ENCODE measurements around the gene DSCAM. TPM values are rescaled to one million over a fixed set of nuclear protein-coding genes. Genes with fewer than 3 reads are reported as not detected.

DSCAM gene
- total RNA-seq, 1 donor from 2014 or later: 4.4 TPM

- DNase-seq: no peak
- H3K27ac Mint-ChIP-seq (ENCODE audit: unreplicated experiment): no peak overlapping the region
- H3K4me1 Mint-ChIP-seq (ENCODE audit: low read depth, unreplicated experiment): peaks cover 20% of the 10 kb centered on the region
- H3K36me3 Mint-ChIP-seq (ENCODE audit: unreplicated experiment): peaks cover 10% of the 10 kb centered on the region
- H3K27me3 Mint-ChIP-seq (ENCODE audit: unreplicated experiment): no peaks in the 10 kb centered on the region
- peaks cover 2% of the 10 kb centered on the region for H3K9me3 Mint-ChIP-seq (ENCODE audit: unreplicated experiment)
- TF ChIP-seq, protein P1, sequence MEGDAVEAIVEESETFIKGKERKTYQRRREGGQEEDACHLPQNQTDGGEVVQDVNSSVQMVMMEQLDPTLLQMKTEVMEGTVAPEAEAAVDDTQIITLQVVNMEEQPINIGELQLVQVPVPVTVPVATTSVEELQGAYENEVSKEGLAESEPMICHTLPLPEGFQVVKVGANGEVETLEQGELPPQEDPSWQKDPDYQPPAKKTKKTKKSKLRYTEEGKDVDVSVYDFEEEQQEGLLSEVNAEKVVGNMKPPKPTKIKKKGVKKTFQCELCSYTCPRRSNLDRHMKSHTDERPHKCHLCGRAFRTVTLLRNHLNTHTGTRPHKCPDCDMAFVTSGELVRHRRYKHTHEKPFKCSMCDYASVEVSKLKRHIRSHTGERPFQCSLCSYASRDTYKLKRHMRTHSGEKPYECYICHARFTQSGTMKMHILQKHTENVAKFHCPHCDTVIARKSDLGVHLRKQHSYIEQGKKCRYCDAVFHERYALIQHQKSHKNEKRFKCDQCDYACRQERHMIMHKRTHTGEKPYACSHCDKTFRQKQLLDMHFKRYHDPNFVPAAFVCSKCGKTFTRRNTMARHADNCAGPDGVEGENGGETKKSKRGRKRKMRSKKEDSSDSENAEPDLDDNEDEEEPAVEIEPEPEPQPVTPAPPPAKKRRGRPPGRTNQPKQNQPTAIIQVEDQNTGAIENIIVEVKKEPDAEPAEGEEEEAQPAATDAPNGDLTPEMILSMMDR (IDR thresholded peaks at IDR 0.05; ENCODE audit: partially characterized antibody, unreplicated experiment): no peak
- no peak overlapping the region for H3K4me3 Mint-ChIP-seq (ENCODE audit: unreplicated experiment)
Observed at GRCh38 chr21:40652436-40652835, 194.5 kb downstream of the DSCAM start.

- Mint-ChIP-seq H3K4me3 (ENCODE audit: unreplicated experiment) (no peak overlapping the region), H3K4me1 (ENCODE audit: low read depth, unreplicated experiment) (peaks cover 16% of the 10 kb centered on the region), H3K27ac (ENCODE audit: unreplicated experiment) (no peak overlapping the region), H3K9me3 (ENCODE audit: unreplicated experiment) (peaks cover 3% of the 10 kb centered on the region), H3K27me3 (ENCODE audit: unreplicated experiment) (peaks cover 2% of the 10 kb centered on the region), H3K36me3 (ENCODE audit: unreplicated experiment) (peaks cover 10% of the 10 kb centered on the region)
- DNase-seq: no peak
- TF ChIP-seq, protein P1 (IDR thresholded peaks at IDR 0.05; ENCODE audit: partially characterized antibody, unreplicated experiment): no peak
Observed at GRCh38 chr21:40647706-40648105, 199.3 kb downstream of the DSCAM start.

GRCh38 chr21:40646651-40647050 is 200.3 kb downstream of the DSCAM start:
- TF ChIP-seq, protein P1 (IDR thresholded peaks at IDR 0.05; ENCODE audit: partially characterized antibody, unreplicated experiment): no peak
- Mint-ChIP-seq H3K27me3 (ENCODE audit: unreplicated experiment) (peaks cover 4% of the 10 kb centered on the region), H3K27ac (ENCODE audit: unreplicated experiment) (no peak overlapping the region), H3K4me1 (ENCODE audit: low read depth, unreplicated experiment) (peaks cover 14% of the 10 kb centered on the region), H3K4me3 (ENCODE audit: unreplicated experiment) (peak overlapping the region; percentile 32), H3K9me3 (ENCODE audit: unreplicated experiment) (peaks cover 3% of the 10 kb centered on the region), H3K36me3 (ENCODE audit: unreplicated experiment) (peaks cover 10% of the 10 kb centered on the region)
- DNase-seq: peak; percentile 59

DNA sequence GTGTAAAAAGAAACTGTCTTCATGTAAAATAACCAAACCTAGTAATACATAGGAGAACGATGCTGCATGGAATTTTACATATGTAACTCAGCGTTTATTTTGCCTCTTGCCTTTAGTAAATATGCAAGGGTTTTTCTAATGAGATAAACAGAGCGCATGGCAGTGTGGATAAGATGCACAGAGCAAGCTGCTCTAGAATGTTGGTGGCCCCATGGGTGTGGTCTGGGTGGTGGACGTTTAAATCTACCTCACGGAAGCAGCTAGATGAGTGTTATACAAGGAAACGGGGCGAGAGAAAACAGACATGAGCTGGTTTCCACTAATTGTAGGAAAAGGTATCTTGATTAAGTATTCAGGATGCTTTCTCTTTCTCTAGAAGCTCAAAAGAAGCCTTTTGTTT is 205.9 kb downstream of the DSCAM start:
- Mint-ChIP-seq H3K36me3 (ENCODE audit: unreplicated experiment) (no peaks in the 10 kb centered on the region), H3K27me3 (ENCODE audit: unreplicated experiment) (peaks cover 10% of the 10 kb centered on the region), H3K27ac (ENCODE audit: unreplicated experiment) (peak overlapping the region; percentile 97), H3K9me3 (ENCODE audit: unreplicated experiment) (peaks cover 14% of the 10 kb centered on the region), H3K4me3 (ENCODE audit: unreplicated experiment) (peak overlapping the region; percentile 72), H3K4me1 (ENCODE audit: low read depth, unreplicated experiment) (peaks cover 41% of the 10 kb centered on the region)
- no peak for DNase-seq
- TF ChIP-seq, protein P1 (IDR thresholded peaks at IDR 0.05; ENCODE audit: partially characterized antibody, unreplicated experiment): no peak

DNA sequence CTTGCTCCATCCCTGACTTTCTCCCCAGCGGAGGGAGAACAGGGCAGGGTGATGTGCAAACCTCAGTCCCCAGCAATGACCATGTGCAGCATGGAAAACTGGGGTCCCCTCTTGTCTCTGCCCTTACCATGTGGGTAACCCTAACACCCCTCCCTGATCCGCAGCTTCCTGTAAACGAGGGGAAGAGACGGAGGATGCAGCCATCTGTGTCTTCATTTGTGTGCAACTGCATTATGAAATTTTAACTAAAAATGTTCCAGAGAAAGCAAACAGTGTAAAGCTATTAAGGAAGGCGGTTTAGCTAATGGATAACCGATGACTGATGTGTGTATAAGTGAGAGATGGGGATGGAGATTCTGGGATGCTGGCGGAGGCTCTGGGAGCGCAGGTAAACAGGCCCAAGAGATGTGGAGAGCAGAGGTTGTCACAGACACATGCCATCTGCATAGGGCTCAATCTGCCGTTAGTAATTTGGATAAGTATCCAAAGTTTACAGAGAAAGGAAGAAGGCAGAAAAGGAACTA is 206.6 kb downstream of the DSCAM start:
- no peaks in the 10 kb centered on the region for H3K36me3 Mint-ChIP-seq (ENCODE audit: unreplicated experiment)
- H3K4me3 Mint-ChIP-seq (ENCODE audit: unreplicated experiment): peak overlapping the region; percentile 72

More for the DNA sequence above, 206.6 kb downstream of the DSCAM start:
- Mint-ChIP-seq H3K27me3 (ENCODE audit: unreplicated experiment) (peaks cover 8% of the 10 kb centered on the region), H3K4me1 (ENCODE audit: low read depth, unreplicated experiment) (peaks cover 45% of the 10 kb centered on the region), H3K27ac (ENCODE audit: unreplicated experiment) (peak overlapping the region; percentile 97), H3K9me3 (ENCODE audit: unreplicated experiment) (peaks cover 14% of the 10 kb centered on the region)
- no peak for DNase-seq
- TF ChIP-seq, protein P1 (IDR thresholded peaks at IDR 0.05; ENCODE audit: partially characterized antibody, unreplicated experiment): no peak
